ENCODE results near the gene LRRC26.
A peak's percentile ranks its signal among the peaks of the same experiment; 100 is the strongest.

LRRC26 gene

GRCh38 chr9:137198902-137199283, 29.0 kb upstream of the LRRC26 start:
- DNase-seq = no peak

- no peak for DNase-seq
Measured at GRCh38 chr9:137198051-137198901, 28.4 kb upstream of the LRRC26 start.

DNA sequence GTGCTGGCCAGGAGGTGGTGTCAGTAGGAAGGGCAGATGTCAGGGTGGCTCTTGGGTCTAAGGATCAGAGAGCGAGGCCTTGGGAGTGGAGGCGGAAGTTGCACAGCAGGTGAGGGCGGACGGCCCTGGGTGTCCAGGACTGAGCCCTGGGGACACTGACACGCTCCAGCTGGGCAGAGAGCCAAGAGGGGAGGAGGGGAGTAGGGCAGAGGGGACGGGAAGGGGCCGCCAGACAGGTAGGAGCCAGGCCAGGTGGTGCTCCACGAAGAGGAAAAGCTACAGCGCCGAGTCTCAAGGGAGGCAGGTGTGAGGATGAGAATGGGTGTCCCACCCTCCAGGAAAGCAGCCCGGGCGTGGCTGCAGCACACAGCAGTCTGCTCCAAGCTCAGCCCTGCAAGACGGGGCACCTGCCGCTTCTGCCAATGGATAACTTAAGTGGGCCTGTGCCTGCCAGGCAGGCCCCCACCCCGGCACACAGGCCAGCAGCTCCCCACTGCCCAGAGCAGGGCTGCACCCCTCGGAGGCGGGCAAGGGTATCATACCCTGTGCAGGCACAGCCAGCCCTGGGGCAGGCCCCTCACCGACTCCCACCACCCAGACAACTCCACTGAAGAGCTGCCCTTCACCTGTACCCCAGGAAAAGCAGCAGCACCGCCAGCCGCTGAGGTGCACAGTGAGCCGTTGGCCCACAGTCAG, 25.8 kb upstream of the LRRC26 start:
- DNase-seq = no peak

DNA sequence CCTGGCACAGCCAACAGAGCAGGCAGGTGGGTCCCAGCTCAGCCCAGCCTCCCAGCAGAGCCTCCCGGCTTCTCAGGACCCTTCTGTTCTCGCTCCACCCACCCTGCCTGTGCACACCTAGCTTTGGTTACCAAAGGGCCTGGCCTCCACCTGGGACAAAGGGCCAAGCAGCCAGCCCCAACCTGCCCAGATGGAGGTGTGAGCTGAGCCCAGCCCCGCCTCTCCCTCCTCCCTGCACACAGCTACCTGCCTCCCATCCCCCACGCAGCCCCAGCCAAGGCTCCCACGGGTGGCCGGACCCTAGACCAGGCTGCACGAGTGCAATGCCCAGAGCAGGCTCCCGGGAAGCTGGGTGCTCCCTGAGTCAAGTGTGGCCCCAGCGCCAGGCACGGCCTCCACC, 25.1 kb upstream of the LRRC26 start:
- DNase-seq = no peak

DNA sequence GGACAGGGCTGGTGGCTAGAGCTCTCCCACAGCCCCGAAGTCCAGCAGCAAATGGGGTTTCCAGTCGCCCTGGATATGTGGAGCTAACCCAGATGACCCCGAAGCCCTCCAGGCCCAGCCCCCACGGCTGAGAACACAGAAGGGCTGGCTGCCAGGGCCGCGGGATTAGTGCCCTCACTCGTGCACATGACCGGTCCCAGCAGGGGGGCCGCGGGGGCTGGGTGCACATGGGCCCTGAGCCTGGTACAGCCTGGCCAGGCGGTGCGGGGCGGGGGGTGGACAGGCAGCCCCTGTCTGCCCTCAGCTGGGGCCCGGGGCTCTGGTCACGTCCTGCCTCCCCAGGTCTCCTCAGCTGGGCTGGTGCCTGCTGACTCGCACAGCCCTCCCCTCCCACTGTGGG, 24.5 kb upstream of the LRRC26 start:
- no peak for DNase-seq

- no peak for DNase-seq
Measured at GRCh38 chr9:137193771-137194170, 23.9 kb upstream of the LRRC26 start.

DNA sequence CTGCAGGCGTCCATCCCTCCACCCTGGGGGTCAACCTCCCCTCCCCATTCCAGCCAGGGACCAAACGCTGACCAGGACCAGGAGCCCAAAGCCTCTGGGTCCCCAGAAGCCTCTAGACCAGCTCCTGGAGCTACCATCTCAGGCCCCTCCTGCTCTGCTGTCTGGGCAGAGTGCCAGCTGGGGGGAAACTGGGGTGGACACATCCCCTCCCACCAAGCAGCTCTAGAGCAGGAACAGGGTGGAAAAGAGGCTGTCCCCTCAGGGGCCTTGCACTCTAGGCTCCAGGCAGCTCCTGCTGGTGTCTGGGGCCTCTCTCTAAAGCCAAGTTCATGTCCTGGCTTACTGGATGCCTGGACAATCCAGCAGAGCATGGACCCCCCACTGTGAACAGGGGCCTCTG, 23.0 kb upstream of the LRRC26 start:
- DNase-seq = no peak

GRCh38 chr9:137192448-137192780, 22.6 kb upstream of the LRRC26 start:
- no peak for DNase-seq

GRCh38 chr9:137191691-137192447, 22.0 kb upstream of the LRRC26 start:
- DNase-seq = no peak

DNA sequence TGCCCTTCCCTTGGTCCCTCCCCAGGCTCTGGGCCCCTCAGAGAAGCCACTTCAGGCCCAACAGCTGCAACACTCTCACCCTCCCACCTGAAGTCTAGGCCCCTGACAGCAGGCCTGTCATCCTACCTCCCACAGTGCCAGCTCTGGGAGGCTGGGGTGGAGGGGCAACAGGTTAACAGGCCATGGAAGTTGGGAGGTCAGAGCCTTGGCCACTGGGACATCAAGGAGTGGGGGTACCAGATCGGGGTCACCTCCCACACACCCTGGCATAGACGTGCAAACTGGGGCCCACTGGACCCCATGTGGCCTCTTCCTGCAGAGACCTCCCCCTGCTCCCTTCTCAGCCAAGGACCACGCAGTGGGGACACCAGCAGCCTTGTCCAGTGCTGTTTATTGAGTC, 21.4 kb upstream of the LRRC26 start:
- DNase-seq = no peak

- DNase-seq = no peak
Measured at GRCh38 chr9:137190315-137190856, 20.5 kb upstream of the LRRC26 start.

DNA sequence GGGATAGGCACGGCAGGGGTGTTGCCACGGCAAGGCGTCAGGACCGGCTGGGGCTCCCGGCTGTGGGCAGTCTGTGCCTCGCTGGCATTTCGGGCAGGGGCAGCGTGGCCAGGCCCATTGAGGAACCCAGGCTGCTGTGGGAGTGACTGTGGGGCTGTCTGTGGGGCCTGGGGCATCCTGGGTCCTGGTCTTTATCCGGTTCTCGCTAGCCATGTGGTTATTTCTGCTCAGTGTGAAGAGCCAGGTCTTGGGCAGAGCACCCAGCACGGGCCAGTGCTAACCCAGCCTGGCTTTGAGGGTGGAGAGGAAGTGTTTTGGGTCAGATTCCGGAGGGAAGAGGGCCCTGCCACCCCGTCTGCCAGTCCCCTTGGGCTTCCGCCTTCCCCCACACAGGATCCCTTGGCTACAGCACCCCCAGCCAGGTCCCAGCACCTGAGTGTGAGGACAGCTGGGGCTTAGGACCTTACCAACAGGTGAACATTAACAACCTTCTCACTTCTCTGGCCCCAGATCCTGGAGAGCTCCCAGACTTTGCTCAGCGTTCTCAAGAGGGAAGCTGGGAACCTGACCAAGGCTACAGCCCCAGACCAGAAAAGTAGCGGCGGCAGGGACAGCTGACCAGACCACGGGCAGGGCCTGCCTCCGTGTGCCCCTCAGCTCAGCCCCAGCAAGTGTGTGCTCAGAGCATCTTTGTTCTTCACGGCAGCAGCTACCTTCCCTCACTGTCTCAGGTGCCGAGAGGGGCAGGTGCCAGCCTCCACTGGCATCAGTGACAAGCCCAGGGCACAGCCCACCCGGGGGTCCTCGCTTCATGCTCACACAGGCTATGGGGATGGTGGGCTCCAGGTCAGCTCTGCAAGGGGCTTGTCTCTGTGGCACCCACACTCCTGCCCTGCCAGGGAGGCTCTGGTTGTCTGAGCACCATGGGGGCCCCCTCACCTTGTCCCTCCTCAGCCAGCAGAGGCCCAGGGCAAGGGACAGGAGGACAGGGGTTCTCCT, 19.7 kb upstream of the LRRC26 start:
- DNase-seq = no peak

GRCh38 chr9:137188490-137189296, 18.8 kb upstream of the LRRC26 start, which contains the start of the genes ANAPC2 and SSNA1:
Gene ANAPC2, minus strand, starts transcription at chr9:137188560. Its CDS starts 28 bp downstream, at chr9:137188532.
Gene SSNA1, plus strand, starts transcription at chr9:137188676. Its CDS starts 51 bp downstream, at chr9:137188727.
- DNase-seq = peak; percentile 81 to 89

DNA sequence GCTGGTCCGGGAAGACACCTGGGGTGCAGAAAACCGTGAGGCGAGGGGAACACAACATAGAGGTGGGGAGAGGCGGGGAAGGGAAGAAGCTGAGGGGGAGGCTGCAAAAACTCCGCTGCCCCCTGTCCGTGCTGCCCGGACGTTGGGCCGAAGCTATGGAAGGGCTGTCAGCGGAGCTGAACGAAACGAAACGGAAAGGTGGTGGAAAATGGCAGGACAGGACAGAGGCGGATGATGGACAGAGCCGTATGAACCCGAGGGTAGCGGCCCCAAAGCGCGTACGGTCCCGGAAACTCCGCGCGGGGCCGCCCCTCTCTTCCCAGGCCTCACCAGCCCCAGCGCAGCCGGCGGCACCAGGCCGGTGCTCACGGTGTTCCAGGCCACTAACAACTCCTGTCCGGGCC, 18.2 kb upstream of the LRRC26 start:
- no peak for DNase-seq

DNA sequence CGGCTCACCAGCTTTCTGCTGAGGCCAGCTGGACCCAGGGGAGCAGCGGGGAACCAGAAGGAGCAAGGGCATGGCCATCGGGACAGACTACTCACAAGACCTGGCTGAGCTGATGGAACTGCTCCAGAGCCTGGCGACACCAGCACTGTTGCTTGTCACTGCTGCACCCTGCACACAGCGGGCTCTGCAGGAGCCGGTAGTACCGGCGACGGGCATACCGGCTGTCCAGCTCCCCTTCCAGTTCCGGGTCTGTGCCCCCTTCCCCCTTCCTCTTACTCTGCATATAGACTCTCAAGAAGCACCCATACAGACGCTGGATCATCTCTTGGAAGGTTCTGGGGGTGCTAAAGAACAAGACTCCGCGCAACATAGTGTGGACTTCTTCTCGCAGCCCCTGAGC, 17.5 kb upstream of the LRRC26 start:
- DNase-seq = no peak

- DNase-seq = no peak
Measured at GRCh38 chr9:137186385-137186784, 16.5 kb upstream of the LRRC26 start.

- DNase-seq = no peak
Measured at GRCh38 chr9:137185921-137186320, 16.1 kb upstream of the LRRC26 start.

DNA sequence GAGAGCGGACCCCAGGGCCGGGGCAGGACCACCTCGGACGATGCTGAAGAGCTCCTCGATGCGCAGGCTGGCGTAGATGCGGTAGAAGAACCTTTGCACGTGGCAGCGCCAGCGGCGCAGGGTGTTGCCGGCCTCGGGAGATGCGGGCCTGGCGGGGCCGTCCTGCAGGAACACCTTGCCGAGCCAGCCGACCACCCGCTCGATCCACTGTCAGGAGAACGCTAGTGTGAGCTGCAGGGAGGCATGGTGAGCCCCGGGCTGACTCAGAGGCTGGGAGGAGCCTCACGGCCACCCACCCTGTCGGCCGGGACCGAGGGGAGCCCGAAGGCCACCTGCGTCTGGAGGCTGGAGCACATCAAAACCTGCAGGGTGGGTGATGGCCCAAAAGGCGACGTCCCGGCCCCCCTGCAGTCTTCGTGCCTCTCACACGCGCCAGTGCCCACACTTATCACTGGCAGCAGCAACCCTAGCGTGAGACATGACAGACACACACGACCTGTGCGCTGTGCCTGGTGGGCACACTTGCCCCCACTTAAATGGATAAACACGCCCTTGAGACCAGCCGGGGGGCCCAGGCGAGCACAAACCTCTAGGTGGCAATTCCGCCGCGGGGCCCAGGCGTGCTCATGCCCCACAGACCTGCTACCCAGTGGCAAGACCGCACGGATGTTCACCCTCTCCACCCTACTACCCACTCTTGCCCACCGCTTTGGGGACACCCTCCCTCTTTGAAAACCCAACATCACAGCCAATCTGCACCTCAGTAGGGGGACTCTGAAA, 15.2 kb upstream of the LRRC26 start:
- no peak for DNase-seq

GRCh38 chr9:137183980-137184595, 14.2 kb upstream of the LRRC26 start:
- no peak for DNase-seq

DNA sequence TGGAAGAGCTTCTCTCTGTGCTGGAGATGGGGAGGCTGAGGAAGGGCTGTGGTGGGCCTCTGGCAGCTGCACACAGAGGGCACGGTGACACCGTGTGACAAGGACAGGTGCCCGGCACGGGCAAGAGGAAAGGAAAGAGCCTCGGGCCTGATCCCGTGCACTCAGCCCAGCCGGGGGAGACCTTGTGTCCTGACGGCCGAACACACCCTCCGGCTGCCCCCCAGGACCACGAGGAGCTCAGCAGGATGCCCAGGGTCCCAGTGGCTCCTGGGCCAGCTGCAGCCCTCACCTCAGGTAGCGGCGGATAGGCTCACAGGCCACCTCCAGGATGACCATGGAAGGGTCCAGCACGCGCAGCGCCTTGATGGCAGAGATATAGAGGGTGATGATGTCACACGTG, 13.0 kb upstream of the LRRC26 start:
- DNase-seq = no peak

Data from SW 1271 (cell line).